Fibroblast of upper back skin (primary cell): ENCODE measurements around the gene GPR132.

ENCODE experiments used
- DNase-seq: peaks from one replicate; pipeline ENCODE4 v3.0.0-alpha.2; 2013

The GPR132 gene

GRCh38 chr14:105015242-105015641, 50.0 kb downstream of the GPR132 start:
- DNase-seq = no peak

- DNase-seq = no peak
Measured at GRCh38 chr14:105014631-105015030, 50.6 kb downstream of the GPR132 start.

DNA sequence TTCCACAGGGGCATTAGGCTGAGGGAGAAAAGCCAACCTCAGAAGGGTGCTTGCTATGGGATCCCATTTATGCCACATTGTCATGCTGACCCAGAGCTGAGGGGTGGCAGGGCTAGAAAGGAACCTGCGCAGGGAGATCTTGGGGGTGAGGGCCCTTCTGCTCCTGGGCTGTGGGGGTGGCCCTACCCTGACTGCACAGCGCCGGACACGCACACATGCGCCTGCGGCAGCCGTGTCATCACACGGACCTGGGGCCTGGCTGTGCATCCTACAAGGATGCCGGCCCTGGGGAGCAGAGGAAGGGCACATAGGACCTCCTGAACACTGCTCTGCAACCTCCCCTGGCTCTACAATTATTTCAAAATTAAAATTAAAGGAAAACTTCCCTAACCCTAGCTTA, 51.2 kb downstream of the GPR132 start:
- no peak for DNase-seq

DNA sequence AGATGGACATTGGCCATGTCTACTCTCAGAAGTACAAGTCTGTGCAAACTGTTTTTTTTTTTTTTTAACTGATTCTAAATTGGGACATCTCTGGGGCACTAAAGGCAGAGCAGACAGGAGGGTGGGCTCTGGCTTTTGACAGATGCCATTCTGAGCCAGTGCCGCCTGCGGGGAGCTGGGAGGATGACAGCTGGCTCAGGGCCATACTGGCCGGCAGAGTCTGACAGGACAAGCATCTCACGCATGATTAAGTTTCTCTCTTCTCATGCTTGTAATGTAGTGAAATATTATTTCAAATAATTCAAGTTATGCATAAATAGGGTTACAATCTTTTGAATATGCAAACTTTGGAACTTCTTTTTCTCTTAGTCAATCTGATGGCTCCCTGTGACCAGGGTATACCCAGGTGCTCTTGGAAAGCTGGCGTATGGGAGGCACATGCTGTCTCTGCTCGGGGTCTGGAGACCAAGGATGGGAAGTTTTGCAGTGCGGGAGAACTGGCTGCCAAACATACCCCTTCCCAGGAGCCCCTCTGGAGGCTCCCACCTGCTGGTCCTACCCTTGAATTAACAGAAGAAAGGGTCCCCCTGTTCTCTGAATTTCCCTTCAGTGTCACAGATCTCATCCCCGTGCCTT, 52.0 kb downstream of the GPR132 start:
- DNase-seq = no peak

GRCh38 chr14:105012171-105012985, 52.9 kb downstream of the GPR132 start:
- no peak for DNase-seq

- DNase-seq = no peak
Measured at GRCh38 chr14:105011312-105011990, 53.8 kb downstream of the GPR132 start.

DNA sequence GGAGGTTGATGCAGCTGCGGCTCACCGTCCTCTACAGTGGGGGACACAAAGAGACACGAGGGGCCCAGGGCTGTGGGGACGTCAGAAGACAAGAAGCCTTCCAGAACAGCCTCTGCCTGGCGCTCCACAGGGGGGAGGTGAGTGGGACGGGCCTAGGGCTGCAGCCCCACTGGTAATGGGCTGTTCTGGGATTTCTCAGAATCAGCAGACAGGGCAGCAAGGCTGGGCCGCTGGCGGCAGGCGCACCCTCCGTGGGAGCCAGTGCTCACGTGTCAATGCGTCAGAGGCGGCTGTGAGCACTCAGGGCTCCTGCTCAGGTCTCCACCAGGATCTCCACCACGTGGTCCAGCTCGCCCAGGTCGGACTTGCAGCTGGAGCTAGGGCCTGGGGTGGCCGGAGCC, 54.3 kb downstream of the GPR132 start:
- DNase-seq = no peak

DNA sequence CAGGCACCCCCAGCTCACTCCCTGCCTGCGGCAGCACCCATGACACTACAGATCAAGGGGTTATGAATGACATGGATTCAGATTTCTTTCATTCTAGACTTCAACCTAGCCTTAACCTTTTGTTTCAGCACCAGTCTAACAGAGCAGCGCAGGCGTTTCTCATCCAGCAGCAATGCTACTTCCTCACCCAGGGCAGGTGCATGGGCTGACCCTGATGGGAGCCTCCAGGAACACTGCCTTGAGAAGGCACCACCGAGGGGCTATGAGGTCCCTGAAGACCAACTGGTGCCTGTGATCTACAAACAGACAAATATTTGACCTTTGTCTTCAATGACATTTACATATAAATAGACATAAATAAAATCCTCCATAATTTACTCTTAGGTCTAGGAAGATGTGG, 55.1 kb downstream of the GPR132 start:
- no peak for DNase-seq

DNA sequence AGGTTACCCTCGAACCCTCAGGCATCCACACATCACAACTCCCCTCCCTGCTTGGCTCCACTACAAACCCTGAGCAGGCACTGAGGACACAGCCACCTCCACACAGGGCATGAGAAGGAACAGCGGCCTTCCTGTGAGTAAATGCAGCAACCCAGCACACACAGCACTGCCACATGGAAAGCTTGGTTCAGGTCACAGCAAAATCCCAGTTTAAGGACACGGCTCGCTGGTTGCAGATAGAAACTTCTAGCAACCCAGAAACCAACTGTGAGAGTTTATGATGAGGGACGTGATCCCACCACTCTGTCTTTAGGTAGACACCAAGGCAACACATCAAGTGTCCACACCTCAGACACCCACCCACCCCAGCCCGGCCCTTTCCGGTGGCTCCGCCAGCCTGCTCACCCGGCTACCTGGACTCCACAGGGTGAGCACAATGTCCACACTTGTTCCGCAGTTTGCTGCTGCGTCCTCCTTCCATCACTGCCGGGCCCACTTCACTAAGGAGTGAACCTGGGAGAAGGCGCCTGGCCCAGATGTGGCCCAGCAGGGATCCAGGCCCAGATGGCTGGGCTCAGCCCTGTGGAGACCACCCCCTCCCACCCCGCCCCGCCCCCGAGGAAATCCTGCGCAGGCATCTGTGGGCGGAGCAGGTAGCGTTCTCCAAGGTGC, 57.5 kb downstream of the GPR132 start:
- no peak for DNase-seq

DNA sequence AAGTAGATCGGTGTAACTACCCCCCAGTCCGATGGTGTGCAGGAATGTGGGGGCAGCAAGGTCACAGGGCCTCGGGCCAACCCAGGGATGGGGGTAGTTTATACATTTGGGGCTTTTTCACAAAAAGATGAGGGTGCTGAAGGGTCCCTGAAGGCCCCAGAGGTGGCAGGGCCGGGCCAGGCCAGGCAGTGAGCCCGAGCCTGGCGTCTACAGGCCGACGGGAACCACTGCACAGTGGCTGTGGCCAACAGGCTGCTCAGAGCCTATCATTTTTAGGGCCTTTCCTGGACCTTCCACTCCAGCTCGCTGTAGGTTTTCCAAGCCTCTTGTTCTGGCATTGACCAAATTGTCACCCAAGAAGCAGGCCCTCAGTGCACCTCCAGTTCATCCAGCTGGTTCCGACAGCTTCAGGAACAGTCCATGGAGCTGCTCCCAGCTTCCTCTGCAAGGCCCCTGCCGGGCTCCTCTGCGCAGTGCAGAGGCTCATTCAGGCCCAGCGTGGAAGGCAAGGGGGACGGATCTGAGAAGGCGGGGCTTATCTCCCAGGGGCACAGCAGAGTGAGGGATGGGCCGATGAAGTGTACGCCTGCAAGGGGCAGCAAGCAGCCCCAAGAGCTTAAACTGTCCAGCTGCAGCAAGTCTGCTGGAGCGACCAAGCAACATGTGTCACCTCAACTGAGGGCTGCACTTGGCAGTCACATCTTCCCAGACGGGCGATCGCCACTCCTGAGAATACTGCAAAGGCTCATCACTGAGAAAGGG, 58.2 kb downstream of the GPR132 start:
- DNase-seq = no peak

DNA sequence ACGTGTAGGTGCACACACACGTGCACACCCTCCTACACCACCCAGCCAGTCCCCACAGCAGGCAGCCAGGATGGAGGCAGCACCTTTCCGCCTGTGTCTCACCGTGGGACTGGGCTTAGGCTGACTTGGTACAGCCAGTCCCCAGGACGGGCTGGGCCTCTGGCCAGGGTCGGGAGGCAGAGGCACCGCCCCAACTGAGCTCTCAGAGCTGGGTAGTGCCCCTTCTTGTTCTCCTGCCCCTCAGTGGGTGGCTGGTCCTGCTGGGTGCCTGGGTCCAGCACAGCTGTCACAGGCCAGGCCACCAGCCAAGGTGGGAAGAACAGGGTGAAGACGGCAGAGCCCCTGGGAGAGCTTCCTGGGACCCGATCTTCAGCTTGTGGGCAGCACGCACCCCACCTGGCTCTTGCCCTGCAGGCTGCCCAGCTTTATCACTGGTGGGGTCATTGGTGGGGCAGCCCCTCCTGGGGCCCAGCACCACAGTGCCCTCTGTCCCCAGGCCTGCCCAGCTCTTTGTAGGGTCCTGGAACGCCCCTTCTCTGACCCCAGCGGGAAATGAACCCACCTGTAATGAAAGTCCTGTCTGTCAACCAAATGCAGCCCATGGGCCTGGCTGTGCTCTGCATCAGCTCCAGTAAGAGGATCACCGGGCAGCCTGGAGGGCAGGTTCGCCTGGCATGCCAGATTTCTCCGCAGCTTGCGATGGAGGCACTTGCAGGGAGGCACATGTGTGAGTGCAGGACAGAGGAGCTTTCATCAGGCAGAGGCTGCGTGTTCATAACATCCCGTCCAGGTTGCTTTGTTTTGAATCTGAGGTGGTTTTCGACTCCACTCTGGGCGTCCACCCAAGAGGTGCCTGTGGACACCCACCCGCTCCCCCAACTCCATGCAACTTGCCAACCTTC, 59.0 kb downstream of the GPR132 start:
- DNase-seq = no peak

GRCh38 chr14:105005329-105005928, 59.8 kb downstream of the GPR132 start:
- no peak for DNase-seq
